GM18505 (cell line): Measurements from ENCODE around the gene ARID1B.

ENCODE experiments used
- ATAC-seq: cut with Tn5 transposase; IDR thresholded peaks from one replicate; pipeline ENCODE4 v1.9.1; 2021; ENCODE audit not compliant: unreplicated experiment
- POLR2A ChIP-seq: IDR thresholded peaks from 4 replicates; pipeline ENCODE4 v1.6.1; 2011; ENCODE audit warnings: borderline replicate concordance; ENCODE audit not compliant: insufficient read depth, insufficient read length; ENCODE audit errors: extremely low read depth

The ARID1B gene

DNA sequence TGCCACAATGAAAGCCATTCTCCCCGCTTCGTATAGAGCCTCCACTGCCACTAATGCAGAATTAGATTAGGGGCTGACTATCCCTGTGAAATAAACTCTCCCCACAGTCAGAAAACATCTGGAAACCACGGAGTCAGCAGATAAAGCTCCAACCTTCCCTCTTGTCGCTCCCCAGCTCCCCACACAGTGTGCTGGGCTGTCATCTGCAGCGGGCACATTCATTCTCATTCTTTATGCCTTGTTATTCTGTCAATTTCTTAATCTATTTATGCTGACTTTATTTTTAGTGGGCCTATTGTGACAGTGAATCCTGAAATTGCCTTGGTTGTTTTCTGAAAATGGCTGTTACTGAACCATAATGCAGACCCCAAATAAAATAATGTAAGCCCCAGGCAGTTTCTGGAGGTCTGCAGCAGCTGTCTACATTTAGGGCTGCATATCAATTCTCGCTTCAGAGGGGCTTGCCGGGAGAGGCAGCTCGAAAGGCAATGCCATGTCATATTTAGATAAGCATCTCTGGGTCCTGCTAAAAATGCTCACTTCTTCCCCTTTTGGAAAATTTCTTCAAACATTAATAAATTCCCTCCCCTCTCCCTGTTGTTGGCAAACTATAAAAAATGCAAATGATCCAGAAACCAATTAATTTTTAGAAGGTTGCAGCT lies 474.5 kb downstream of the ARID1B start:
- TF ChIP-seq POLR2A, result no peak
- ATAC-seq, result no peak

DNA sequence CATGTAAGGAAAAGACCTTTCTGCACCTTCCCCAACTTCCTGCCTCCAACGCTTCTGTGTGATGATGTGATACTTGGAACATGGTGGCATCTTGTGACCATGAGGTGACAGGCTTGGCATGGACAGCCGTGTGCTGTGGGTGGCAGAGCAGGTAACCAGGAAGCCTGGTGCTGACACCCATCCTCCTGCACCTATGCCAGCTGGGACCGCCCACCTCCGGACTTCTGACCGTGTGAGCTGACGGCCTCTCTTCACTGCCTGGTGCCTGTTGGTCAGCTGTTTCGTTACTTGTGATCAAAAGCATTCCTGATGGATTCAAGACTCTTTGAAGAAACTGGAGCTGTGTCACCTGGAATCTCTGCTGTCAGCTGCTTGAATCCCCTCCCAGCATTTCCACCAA lies 475.8 kb downstream of the ARID1B start:
- no peak for TF ChIP-seq POLR2A
- ATAC-seq, result no peak

DNA sequence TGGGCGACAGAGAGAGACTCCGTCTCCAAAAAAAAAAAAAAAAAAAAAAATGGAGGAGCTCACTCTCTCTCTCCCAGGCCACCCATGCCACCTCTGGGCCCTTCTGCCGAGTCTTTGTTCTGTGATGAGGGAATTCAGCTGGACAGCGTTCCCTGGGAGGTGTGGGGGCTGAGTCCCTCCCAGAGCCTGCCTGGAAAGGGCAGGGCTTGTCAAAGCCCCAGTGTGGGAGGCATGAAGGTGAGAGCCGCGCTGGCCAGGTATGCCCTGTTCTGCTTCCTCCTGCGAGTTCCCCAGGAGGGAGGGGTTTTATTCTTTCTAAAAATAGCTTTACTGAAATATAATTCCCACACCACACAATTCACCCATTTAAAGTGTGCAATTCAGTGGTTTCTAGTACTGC lies 476.5 kb downstream of the ARID1B start:
- no peak for TF ChIP-seq POLR2A
- ATAC-seq, result no peak

DNA sequence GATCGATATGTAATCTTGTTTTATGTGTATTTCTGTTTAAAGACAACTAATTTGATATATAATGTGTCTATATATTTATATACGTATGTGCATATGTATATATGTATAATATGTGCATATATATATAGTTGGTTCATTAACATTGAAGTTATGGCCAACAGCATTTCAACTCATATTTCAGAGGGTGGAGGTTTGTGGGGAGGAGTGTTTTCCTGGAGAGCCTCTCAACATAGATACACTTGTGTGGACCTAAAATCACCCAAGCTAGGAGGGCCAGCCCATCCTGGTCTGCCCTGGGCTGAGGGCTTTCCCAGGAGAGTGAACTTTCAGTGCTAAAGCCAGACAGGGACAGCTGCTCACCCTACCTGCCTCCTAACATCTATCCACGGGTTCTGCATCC lies 477.4 kb downstream of the ARID1B start:
- no peak for ATAC-seq

DNA sequence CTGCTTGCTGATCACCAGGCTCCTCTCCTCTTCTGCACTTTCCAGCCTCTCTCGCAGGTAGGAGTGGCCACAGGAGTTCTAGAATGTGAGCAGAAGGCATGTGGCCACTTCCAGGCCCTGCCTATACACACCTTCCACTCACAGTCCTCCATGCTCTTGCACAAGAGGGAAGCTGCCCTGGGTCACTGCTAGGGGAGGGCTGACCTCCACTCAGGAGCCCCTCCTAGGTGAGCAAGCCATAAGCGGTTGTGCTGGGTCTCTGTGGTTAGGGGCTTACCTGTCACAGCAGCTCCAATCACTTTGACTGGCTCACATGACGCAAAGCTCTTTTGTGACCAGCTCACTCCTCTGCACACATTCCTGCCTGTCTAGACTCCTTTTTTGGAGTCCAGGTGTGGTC lies 477.9 kb downstream of the ARID1B start:
- no peak for ATAC-seq
- no peak for TF ChIP-seq POLR2A

More for the DNA sequence above, 477.4 kb downstream of the ARID1B start:
- TF ChIP-seq POLR2A, result no peak

DNA sequence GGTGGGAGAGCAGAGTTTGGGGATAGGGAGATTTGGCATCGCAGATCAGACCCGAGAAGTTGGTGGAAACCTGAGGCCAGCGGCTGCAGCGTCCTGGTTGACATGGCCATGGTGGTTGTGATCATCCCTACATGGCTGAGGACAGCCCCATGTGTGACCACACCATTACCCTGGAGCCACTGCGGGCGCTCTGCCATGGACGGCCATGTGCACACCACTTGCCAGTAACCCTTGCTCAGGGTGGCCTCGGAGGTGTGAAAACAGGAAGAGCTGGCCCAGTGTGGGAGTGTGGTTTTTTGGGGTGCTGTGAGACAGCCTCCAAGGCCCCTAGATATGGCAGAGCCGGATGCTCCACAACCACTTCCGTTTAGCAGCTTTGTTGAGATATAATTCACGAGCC lies 481.7 kb downstream of the ARID1B start:
- no peak for TF ChIP-seq POLR2A

DNA sequence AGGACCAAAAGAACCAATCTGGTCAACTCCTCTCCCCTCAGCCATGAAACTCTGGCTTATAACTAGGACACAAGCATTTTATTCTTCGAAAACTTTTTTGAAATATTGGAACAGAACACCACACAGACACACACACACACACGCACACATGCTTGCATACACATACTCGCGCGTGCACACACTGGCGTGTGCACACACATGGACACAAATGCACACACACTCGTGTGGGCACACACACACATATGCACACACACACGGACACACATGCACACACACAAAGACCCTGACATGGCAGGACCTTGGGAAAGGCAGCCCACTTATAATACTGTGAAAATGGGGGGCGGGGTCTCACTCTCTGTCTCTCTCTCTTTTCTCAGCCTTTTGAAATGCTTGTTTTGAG lies 482.3 kb downstream of the ARID1B start:
- no peak for TF ChIP-seq POLR2A
- ATAC-seq, result no peak

More for the DNA sequence above, 481.7 kb downstream of the ARID1B start:
- no peak for ATAC-seq
